ENCODE data around the gene AHCYL2.

AHCYL2 gene

GRCh38 chr7:129452589-129453231, 227.9 kb downstream of the AHCYL2 start:
- TF ChIP-seq, protein P1, sequence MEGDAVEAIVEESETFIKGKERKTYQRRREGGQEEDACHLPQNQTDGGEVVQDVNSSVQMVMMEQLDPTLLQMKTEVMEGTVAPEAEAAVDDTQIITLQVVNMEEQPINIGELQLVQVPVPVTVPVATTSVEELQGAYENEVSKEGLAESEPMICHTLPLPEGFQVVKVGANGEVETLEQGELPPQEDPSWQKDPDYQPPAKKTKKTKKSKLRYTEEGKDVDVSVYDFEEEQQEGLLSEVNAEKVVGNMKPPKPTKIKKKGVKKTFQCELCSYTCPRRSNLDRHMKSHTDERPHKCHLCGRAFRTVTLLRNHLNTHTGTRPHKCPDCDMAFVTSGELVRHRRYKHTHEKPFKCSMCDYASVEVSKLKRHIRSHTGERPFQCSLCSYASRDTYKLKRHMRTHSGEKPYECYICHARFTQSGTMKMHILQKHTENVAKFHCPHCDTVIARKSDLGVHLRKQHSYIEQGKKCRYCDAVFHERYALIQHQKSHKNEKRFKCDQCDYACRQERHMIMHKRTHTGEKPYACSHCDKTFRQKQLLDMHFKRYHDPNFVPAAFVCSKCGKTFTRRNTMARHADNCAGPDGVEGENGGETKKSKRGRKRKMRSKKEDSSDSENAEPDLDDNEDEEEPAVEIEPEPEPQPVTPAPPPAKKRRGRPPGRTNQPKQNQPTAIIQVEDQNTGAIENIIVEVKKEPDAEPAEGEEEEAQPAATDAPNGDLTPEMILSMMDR (IDR thresholded peaks at IDR 0.05; ENCODE audit: borderline replicate concordance, control extremely low read depth, extremely low read depth, insufficient read depth, missing control alignments) = no peak
- in situ Hi-C loops (cut with MboI; ENCODE audit: low sequenced_read_pairs, unreplicated experiment) = no loop called here
- no peak for DNase-seq (ENCODE audit: low spot score)

GRCh38 chr7:129453510-129454248, 228.8 kb downstream of the AHCYL2 start:
- DNase-seq (ENCODE audit: low spot score) = no peak
- TF ChIP-seq, protein P1 (IDR thresholded peaks at IDR 0.05; ENCODE audit: borderline replicate concordance, control extremely low read depth, extremely low read depth, insufficient read depth, missing control alignments) = no peak
- in situ Hi-C loops (cut with MboI; ENCODE audit: low sequenced_read_pairs, unreplicated experiment) = no loop called here

- DNase-seq (ENCODE audit: low spot score) = no peak
- TF ChIP-seq, protein P1 (IDR thresholded peaks at IDR 0.05; ENCODE audit: borderline replicate concordance, control extremely low read depth, extremely low read depth, insufficient read depth, missing control alignments) = no peak
- in situ Hi-C loops (cut with MboI; ENCODE audit: low sequenced_read_pairs, unreplicated experiment) = no loop called here
These were observed 229.4 kb downstream of the AHCYL2 start for GRCh38 chr7:129454249-129454551.

DNA sequence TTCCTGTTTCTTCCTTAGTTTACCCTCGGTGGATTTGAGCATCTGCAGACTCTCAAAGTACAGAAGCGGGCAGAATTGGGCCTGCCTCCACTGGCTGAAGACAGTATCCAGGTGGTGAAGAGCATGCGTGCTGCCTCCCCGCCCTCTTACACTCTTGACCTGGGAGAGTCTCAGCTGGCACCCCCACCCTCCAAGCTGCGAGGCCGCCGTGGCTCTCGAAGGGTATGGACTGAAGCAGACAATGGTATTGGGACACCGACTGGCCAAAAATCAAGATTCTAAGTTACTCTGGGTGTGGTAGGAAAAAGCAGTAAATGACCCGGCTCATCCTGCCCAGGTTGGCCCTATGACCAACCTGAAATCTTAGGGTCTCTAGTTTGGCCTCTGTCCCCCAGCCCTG, 231.6 kb downstream of the AHCYL2 start:
- no peak for DNase-seq (ENCODE audit: low spot score)
- in situ Hi-C loops (cut with MboI; ENCODE audit: low sequenced_read_pairs, unreplicated experiment) = no loop called here
- TF ChIP-seq, protein P1 (IDR thresholded peaks at IDR 0.05; ENCODE audit: borderline replicate concordance, control extremely low read depth, extremely low read depth, insufficient read depth, missing control alignments) = no peak

- in situ Hi-C loops (cut with MboI; ENCODE audit: low sequenced_read_pairs, unreplicated experiment) = no loop called here
These were observed 232.3 kb downstream of the AHCYL2 start for GRCh38 chr7:129457101-129457500.

DNA sequence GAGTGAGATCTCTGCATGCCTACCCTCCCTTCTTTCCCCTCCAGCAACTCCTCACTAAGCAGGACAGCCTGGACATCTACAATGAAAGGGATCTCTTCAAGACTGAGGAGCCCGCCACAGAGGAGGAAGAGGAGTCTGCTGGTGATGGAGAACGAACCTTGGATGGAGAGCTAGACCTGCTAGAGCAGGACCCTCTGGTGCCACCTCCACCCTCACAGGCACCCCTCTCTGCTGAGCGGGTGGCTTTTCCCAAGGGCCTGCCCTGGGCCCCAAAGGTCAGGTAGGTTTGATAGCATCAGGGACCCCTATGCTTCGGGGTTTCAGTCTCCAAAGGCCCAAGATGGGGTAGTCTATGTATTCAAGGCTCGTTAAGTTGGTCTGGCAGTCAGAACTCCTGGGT, 233.3 kb downstream of the AHCYL2 start:
- TF ChIP-seq, protein P1 (IDR thresholded peaks at IDR 0.05; ENCODE audit: borderline replicate concordance, control extremely low read depth, extremely low read depth, insufficient read depth, missing control alignments) = no peak
- in situ Hi-C loops (cut with MboI; ENCODE audit: low sequenced_read_pairs, unreplicated experiment) = no loop called here
- no peak for DNase-seq (ENCODE audit: low spot score)

More at GRCh38 chr7:129457101-129457500, 232.3 kb downstream of the AHCYL2 start:
- DNase-seq (ENCODE audit: low spot score) = no peak
- TF ChIP-seq, protein P1 (IDR thresholded peaks at IDR 0.05; ENCODE audit: borderline replicate concordance, control extremely low read depth, extremely low read depth, insufficient read depth, missing control alignments) = no peak
